Skeletal muscle cell (primary cell): ENCODE data around the gene VPREB3.

Source experiments
- DNase-seq: peaks from one replicate; pipeline ENCODE4 v3.0.0-alpha.2; 2010; ENCODE audit warnings: low read depth
- H3K4me3 ChIP-seq: 2 replicates; pipeline ENCODE4 v1.5.1; 2011; ENCODE audit warnings: low read depth, mild to moderate bottlenecking, control low read depth, low read length, moderate library complexity

Gene VPREB3

GRCh38 chr22:23767673-23768548 lies 13.7 kb upstream of the VPREB3 start, which contains the start of gene CHCHD10:
CHCHD10 (minus strand) TSS chr22:23767972; CDS start chr22:23767874, 98 bp downstream.
- peak within 1 kb of the TSS; percentile 62 for H3K4me3 ChIP-seq
- no peak for DNase-seq

- no peak for DNase-seq
- peak overlapping the region; percentile 62 for H3K4me3 ChIP-seq
These were observed 13.1 kb upstream of the VPREB3 start for GRCh38 chr22:23767303-23767672.

- H3K4me3 ChIP-seq, result no peak overlapping the region
These were observed 11.0 kb upstream of the VPREB3 start for GRCh38 chr22:23764899-23765881.

GRCh38 chr22:23763954-23764353 lies 9.7 kb upstream of the VPREB3 start:
- DNase-seq, result no peak
- peak overlapping the region; percentile 20 for H3K4me3 ChIP-seq

More at GRCh38 chr22:23764899-23765881, 11.0 kb upstream of the VPREB3 start:
- DNase-seq, result no peak

GRCh38 chr22:23763579-23763945 lies 9.3 kb upstream of the VPREB3 start:
- H3K4me3 ChIP-seq, result peak overlapping the region; percentile 20
- no peak for DNase-seq

- no peak for DNase-seq
- H3K4me3 ChIP-seq, result peak within 1 kb of the TSS; percentile 20
These were observed 8.8 kb upstream of the VPREB3 start, which contains the start of gene C22orf15 for GRCh38 chr22:23762842-23763578. C22orf15 (plus strand) TSS chr22:23762990; CDS start chr22:23763307, 317 bp downstream.

GRCh38 chr22:23760056-23760455 lies 5.8 kb upstream of the VPREB3 start:
- DNase-seq, result no peak
- H3K4me3 ChIP-seq, result no peak overlapping the region

- no peak for DNase-seq
- no peak overlapping the region for H3K4me3 ChIP-seq
These were observed 5.3 kb upstream of the VPREB3 start for GRCh38 chr22:23759566-23759965.

- DNase-seq, result no peak
- no peak overlapping the region for H3K4me3 ChIP-seq
These were observed 2.7 kb upstream of the VPREB3 start for GRCh38 chr22:23756891-23757290.

GRCh38 chr22:23755711-23756110 lies 1.5 kb upstream of the VPREB3 start:
- no peak for DNase-seq
- no peak overlapping the region for H3K4me3 ChIP-seq

- DNase-seq, result no peak
These were observed 883 bp upstream of the VPREB3 start for GRCh38 chr22:23754980-23755636.

GRCh38 chr22:23753385-23753784 lies 840 bp downstream of the VPREB3 start:
- no peak overlapping the region for H3K4me3 ChIP-seq
- no peak for DNase-seq

More at GRCh38 chr22:23754980-23755636, 883 bp upstream of the VPREB3 start:
- no peak overlapping the region for H3K4me3 ChIP-seq

- H3K4me3 ChIP-seq, result no peak overlapping the region
- no peak for DNase-seq
These were observed 1.5 kb downstream of the VPREB3 start for GRCh38 chr22:23752750-23753149.

GRCh38 chr22:23752090-23752691 lies 2.0 kb downstream of the VPREB3 start:
- DNase-seq, result no peak
- H3K4me3 ChIP-seq, result no peak overlapping the region

GRCh38 chr22:23751441-23751996 lies 2.7 kb downstream of the VPREB3 start:
- H3K4me3 ChIP-seq, result peak overlapping the region; percentile 94
- no peak for DNase-seq

- DNase-seq, result peak; percentile 48
- peak within 1 kb of the TSS; percentile 94 for H3K4me3 ChIP-seq
These were observed 3.3 kb downstream of the VPREB3 start, which contains the start of gene ZNF70 for GRCh38 chr22:23750714-23751440. ZNF70 (minus strand) TSS chr22:23751112; CDS start chr22:23745140, 5,972 bp downstream.

GRCh38 chr22:23750367-23750713 lies 3.9 kb downstream of the VPREB3 start:
- peak overlapping the region; percentile 94 for H3K4me3 ChIP-seq
- no peak for DNase-seq
